ENCODE measurements around the gene SCNN1A.

DNA sequence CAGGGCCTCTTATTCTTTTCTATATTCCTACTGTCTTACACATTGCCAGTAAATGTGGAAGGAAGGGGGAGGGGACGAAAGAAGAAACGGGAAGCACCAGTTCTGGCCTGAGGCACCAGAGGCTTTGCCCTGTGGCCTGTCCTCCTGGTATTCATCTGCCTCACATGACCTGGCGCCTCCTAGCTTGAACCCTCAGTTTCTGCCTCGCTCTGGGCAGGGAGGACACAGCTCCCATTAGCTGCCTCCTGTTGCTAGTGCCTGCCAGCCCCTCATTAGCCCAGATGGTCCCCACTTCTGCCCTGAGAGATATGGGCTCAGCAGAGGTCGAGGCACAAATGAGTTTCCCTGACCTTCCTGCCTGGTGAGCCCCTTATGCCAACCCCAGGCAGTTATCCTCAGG lies 67.8 kb downstream of the SCNN1A start:
- TF ChIP-seq, protein P1, sequence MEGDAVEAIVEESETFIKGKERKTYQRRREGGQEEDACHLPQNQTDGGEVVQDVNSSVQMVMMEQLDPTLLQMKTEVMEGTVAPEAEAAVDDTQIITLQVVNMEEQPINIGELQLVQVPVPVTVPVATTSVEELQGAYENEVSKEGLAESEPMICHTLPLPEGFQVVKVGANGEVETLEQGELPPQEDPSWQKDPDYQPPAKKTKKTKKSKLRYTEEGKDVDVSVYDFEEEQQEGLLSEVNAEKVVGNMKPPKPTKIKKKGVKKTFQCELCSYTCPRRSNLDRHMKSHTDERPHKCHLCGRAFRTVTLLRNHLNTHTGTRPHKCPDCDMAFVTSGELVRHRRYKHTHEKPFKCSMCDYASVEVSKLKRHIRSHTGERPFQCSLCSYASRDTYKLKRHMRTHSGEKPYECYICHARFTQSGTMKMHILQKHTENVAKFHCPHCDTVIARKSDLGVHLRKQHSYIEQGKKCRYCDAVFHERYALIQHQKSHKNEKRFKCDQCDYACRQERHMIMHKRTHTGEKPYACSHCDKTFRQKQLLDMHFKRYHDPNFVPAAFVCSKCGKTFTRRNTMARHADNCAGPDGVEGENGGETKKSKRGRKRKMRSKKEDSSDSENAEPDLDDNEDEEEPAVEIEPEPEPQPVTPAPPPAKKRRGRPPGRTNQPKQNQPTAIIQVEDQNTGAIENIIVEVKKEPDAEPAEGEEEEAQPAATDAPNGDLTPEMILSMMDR (IDR thresholded peaks at IDR 0.05; ENCODE audit: poor library complexity): no peak
- TF ChIP-seq EZH2 (IDR thresholded peaks at IDR 0.05; ENCODE audit: borderline replicate concordance): no peak
